HepG2 (cell line): ENCODE data around the gene FBXL13. TPM values are rescaled to one million over a fixed set of nuclear protein-coding genes. Genes with fewer than 3 reads are reported as not detected.
A peak's percentile ranks its signal among the peaks of the same experiment; 100 is the strongest.

Source experiments
- ERF ChIP-seq: IDR thresholded peaks from 2 replicates; pipeline ENCODE4 v1.6.1; 2018; ENCODE audit warnings: missing biosample characterization, missing genetic modification reagents
- NFIB ChIP-seq: sonication (generic); formaldehyde crosslinking; IDR thresholded peaks from 2 replicates; pipeline ENCODE4 v1.9.0; 2021; ENCODE audit warnings: missing genetic modification reagents, mild to moderate bottlenecking, borderline replicate concordance
- REL ChIP-seq: sonication (generic); formaldehyde crosslinking; conservative IDR thresholded peaks from 2 replicates; pipeline ENCODE4 v1.8.0; 2022; ENCODE audit warnings: mild to moderate bottlenecking, missing genetic modification reagents, moderate library complexity
- SNRNP70 ChIP-seq: fragments of 200-400 bp; formaldehyde crosslinking; IDR thresholded peaks from 2 replicates; pipeline ENCODE4 v1.6.1; 2017; ENCODE audit warnings: mild to moderate bottlenecking, low read depth, low read length, moderate library complexity
- TRIM24 ChIP-seq: sonication (generic); formaldehyde crosslinking; IDR thresholded peaks from 2 replicates; pipeline ENCODE4 v1.8.0; 2022; ENCODE audit warnings: mild to moderate bottlenecking, missing genetic modification reagents
- ZFP90 ChIP-seq: sonication (generic); formaldehyde crosslinking; IDR thresholded peaks from 2 replicates; pipeline ENCODE4 v1.8.0; 2022; ENCODE audit warnings: missing genetic modification reagents, mild to moderate bottlenecking, inconsistent platforms, borderline replicate concordance
- ZNF12 ChIP-seq: sonication (generic); formaldehyde crosslinking; IDR thresholded peaks from 2 replicates; pipeline ENCODE4 v1.5.0; 2020; ENCODE audit warnings: missing genetic modification reagents
- ZNF670 ChIP-seq: sonication (generic); formaldehyde crosslinking; IDR thresholded peaks from 2 replicates; pipeline ENCODE4 v1.8.0; 2022; ENCODE audit warnings: mild to moderate bottlenecking, missing genetic modification reagents, borderline replicate concordance
- ZNF678 ChIP-seq: sonication (generic); formaldehyde crosslinking; IDR thresholded peaks from 2 replicates; pipeline ENCODE4 v1.4.0; 2020; ENCODE audit warnings: mild to moderate bottlenecking, missing genetic modification reagents
- ZNF883 ChIP-seq: sonication (generic); formaldehyde crosslinking; IDR thresholded peaks from 2 replicates; pipeline ENCODE4 v1.5.1; 2020; ENCODE audit warnings: mild to moderate bottlenecking, missing genetic modification reagents; ENCODE audit errors: not compliant biosample characterization
- polyA plus RNA-seq, 8 experiments: library from polyadenylated mRNA; depleted of rRNA in 3 of 8; stranded (reverse) in 7 of 8; unstranded in 1 of 8; fragments of >200 nt; fragmentation: Illumina TruSeq in 4 of 8; extraction: Trizol in 4 of 8; gene quantifications; 2 replicates each; pipeline versions ENCODE4 v1.2.1 to v1.2.3, GENCODE V29; 2011 to 2016; ENCODE audit warnings: low read depth in 4 of 8, missing spikeins in 1 of 8, mixed read lengths in 1 of 8; ENCODE audit not compliant: insufficient read depth in 1 of 8
- total RNA-seq, 5 experiments: library from RNA; depleted of rRNA; stranded (reverse); fragments of >200 nt; fragmentation: Illumina TruSeq; extraction: Trizol; gene quantifications; 2 replicates each; pipeline ENCODE4 v1.2.3, GENCODE V29; 2016; ENCODE audit warnings: low read depth in 1 of 5
- TF ChIP-seq, protein P1 (sequence below), 2 experiments: sonication (generic) in 1 of 2; formaldehyde crosslinking in 1 of 2; IDR thresholded peaks; 2 replicates each; pipeline versions ENCODE4 v1.4.0 to v1.6.1; 2016 to 2020; ENCODE audit warnings: borderline replicate concordance in 1 of 2, low read depth in 1 of 2, mild to moderate bottlenecking in 1 of 2, missing genetic modification reagents in 1 of 2
- TF ChIP-seq, protein P2 (sequence below): sonication (generic); formaldehyde crosslinking; IDR thresholded peaks from 2 replicates; pipeline ENCODE4 v1.9.0; 2021; ENCODE audit warnings: missing genetic modification reagents, borderline replicate concordance
- TF ChIP-seq, protein P3 (sequence below), 2 experiments: sonication (generic) in 1 of 2; formaldehyde crosslinking in 1 of 2; IDR thresholded peaks; 2 replicates each; pipeline versions ENCODE4 v1.6.1 to v1.9.0; 2014 to 2022; ENCODE audit warnings: antibody characterized with exemption in 1 of 2, borderline replicate concordance in 1 of 2, inconsistent platforms in 1 of 2, low read depth in 1 of 2, missing genetic modification reagents in 1 of 2

The FBXL13 gene
- total and polyA plus RNA-seq, 2 of the 13 experiments (the other 11 are each of a cell fraction or from before 2014, with no cell fraction given), result 0.24 to 0.77 TPM

DNA sequence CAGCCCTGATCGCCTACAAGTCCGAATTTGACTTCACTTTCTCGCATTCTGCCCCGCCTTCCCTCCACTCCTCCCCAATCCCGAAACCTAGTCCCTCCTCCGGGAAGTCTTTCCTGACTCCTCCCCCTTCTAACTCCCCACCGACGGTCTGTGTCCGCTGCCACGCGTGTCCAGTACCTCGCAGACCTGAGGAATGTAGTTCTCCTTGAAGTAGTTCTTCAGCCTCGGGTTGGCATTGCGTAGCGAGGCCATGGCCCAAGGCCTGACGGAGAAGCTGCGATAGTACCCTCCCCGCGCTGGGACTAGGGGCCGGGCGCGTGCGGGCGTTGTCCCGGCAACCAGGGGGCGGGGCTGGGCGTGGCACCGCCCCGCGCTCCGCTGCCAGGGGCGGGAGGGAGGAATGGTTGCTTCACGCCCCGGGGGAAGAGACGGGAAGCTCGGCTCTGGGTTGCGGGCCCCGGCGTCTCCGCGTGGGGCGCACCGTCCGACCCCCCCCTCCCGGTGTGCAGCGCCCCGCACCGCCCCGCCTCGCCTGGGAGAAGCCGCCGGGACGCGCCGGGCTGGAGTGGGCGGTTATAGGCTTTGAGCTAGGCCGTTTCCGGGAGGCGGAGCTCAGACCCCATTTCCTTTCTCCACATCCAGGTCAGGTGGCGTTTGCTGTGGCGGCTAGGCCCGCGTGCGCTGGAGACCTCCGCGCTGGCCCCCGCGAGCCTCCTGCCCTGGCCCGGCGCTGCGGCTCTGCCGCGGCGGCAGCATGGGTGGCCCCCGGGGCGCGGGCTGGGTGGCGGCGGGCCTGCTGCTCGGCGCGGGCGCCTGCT is at the start of gene FBXL13, which contains the start of gene ARMC10 (continued):
- TF ChIP-seq, protein P1, sequence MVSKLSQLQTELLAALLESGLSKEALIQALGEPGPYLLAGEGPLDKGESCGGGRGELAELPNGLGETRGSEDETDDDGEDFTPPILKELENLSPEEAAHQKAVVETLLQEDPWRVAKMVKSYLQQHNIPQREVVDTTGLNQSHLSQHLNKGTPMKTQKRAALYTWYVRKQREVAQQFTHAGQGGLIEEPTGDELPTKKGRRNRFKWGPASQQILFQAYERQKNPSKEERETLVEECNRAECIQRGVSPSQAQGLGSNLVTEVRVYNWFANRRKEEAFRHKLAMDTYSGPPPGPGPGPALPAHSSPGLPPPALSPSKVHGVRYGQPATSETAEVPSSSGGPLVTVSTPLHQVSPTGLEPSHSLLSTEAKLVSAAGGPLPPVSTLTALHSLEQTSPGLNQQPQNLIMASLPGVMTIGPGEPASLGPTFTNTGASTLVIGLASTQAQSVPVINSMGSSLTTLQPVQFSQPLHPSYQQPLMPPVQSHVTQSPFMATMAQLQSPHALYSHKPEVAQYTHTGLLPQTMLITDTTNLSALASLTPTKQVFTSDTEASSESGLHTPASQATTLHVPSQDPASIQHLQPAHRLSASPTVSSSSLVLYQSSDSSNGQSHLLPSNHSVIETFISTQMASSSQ (IDR thresholded peaks at IDR 0.05; ENCODE audit: low read depth), result no peak
- TF ChIP-seq, protein P1 (CRISPR knock-in tag; IDR thresholded peaks at IDR 0.05; ENCODE audit: borderline replicate concordance), result peak; percentile 63; the same call in 1 of the 2 replicates
- TF ChIP-seq, protein P2, sequence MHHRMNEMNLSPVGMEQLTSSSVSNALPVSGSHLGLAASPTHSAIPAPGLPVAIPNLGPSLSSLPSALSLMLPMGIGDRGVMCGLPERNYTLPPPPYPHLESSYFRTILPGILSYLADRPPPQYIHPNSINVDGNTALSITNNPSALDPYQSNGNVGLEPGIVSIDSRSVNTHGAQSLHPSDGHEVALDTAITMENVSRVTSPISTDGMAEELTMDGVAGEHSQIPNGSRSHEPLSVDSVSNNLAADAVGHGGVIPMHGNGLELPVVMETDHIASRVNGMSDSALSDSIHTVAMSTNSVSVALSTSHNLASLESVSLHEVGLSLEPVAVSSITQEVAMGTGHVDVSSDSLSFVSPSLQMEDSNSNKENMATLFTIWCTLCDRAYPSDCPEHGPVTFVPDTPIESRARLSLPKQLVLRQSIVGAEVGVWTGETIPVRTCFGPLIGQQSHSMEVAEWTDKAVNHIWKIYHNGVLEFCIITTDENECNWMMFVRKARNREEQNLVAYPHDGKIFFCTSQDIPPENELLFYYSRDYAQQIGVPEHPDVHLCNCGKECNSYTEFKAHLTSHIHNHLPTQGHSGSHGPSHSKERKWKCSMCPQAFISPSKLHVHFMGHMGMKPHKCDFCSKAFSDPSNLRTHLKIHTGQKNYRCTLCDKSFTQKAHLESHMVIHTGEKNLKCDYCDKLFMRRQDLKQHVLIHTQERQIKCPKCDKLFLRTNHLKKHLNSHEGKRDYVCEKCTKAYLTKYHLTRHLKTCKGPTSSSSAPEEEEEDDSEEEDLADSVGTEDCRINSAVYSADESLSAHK (CRISPR knock-in tag), result no peak
- TF ChIP-seq, protein P3, sequence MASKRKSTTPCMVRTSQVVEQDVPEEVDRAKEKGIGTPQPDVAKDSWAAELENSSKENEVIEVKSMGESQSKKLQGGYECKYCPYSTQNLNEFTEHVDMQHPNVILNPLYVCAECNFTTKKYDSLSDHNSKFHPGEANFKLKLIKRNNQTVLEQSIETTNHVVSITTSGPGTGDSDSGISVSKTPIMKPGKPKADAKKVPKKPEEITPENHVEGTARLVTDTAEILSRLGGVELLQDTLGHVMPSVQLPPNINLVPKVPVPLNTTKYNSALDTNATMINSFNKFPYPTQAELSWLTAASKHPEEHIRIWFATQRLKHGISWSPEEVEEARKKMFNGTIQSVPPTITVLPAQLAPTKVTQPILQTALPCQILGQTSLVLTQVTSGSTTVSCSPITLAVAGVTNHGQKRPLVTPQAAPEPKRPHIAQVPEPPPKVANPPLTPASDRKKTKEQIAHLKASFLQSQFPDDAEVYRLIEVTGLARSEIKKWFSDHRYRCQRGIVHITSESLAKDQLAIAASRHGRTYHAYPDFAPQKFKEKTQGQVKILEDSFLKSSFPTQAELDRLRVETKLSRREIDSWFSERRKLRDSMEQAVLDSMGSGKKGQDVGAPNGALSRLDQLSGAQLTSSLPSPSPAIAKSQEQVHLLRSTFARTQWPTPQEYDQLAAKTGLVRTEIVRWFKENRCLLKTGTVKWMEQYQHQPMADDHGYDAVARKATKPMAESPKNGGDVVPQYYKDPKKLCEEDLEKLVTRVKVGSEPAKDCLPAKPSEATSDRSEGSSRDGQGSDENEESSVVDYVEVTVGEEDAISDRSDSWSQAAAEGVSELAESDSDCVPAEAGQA (IDR thresholded peaks at IDR 0.05; ENCODE audit: low read depth), result no peak; the same call in 1 of the 2 replicates
- TF ChIP-seq, protein P3 (CRISPR knock-in tag; IDR thresholded peaks at IDR 0.05; ENCODE audit: borderline replicate concordance), result no peak
- no peak for TF ChIP-seq NFIB (CRISPR knock-in tag)
- TF ChIP-seq ERF (CRISPR knock-in tag), result peak; percentile 39; the same call in 1 of the 2 replicates
- peak; percentile 50 for TF ChIP-seq ZNF883 (CRISPR knock-in tag)
- TF ChIP-seq TRIM24 (CRISPR knock-in tag), result no peak
- TF ChIP-seq ZNF670 (CRISPR knock-in tag), result no peak; the same call in 1 of the 2 replicates
- no peak for TF ChIP-seq SNRNP70
- TF ChIP-seq REL (CRISPR knock-in tag), result no peak
- TF ChIP-seq ZNF678 (CRISPR knock-in tag), result no peak
- no peak for TF ChIP-seq ZNF12 (CRISPR knock-in tag)
- peak; percentile 76; the same call in 1 of the 2 replicates for TF ChIP-seq ZFP90 (CRISPR knock-in tag)
